Endothelial cell of umbilical vein (primary cell): ENCODE data around the gene SLC11A2. TPM values are rescaled to one million over a fixed set of nuclear protein-coding genes. Genes with fewer than 3 reads are reported as not detected.

Experiments
- BruUV-seq: library from RNA; stranded (reverse); fragments of 400-500 nt; replicated peaks from 2 replicates; lab custom pipeline; 2021; lab: Mats Ljungman, UMichigan
- CTCF ChIA-PET: fragments of 300-600, 350-600 bp; sonication (Branson Sonifier 250); formaldehyde crosslinking; loops from one replicate; lab custom pipeline; 2021; ENCODE audit warnings: antibody characterized with exemption, inconsistent platforms; lab: Charles Lee
- POLR2A ChIA-PET: fragments of 300-600, 350-600 bp; sonication (Branson Sonifier 250); formaldehyde crosslinking; loops from one replicate; lab custom pipeline; 2021; ENCODE audit warnings: antibody characterized with exemption, inconsistent platforms; lab: Charles Lee
- DNase-seq: peaks from one replicate; pipeline ENCODE4 v3.0.0-alpha.2; 2011; ENCODE audit warnings: low read depth, low spot score
- FAIRE-seq: peaks from 2 replicates; lab custom pipeline; 2011; peaks lifted over from hg19 to GRCh38; lab: Jason Lieb, UNC
- H2AFZ ChIP-seq: 2 replicates; pipeline ENCODE4 v1.6.0; 2012; ENCODE audit warnings: low read depth, low read length, control low read depth, inconsistent platforms
- H3K27ac ChIP-seq: 2 replicates; pipeline ENCODE4 v1.5.1; 2011; ENCODE audit warnings: low read depth, mild to moderate bottlenecking, control low read depth, low read length, moderate library complexity; ENCODE audit not compliant: insufficient read depth
- H3K27me3 ChIP-seq, 2 experiments: 2 replicates each; pipeline versions ENCODE4 v1.6.0 to v1.6.1; 2011; ENCODE audit warnings: low read length in 2 of 2, mixed read lengths in 1 of 2; ENCODE audit not compliant: control insufficient read depth in 2 of 2, insufficient read depth in 2 of 2
- H3K36me3 ChIP-seq, 2 experiments: 2 replicates in 1 of 2; 3 replicates in 1 of 2; pipeline ENCODE4 v1.5.1; 2011; ENCODE audit warnings: low read length in 2 of 2, mild to moderate bottlenecking in 1 of 2, moderate library complexity in 1 of 2; ENCODE audit not compliant: control insufficient read depth in 2 of 2, insufficient read depth in 2 of 2; ENCODE audit errors: extremely low read depth in 1 of 2
- H3K4me1 ChIP-seq: 3 replicates; pipeline ENCODE4 v1.5.1; 2011; ENCODE audit warnings: mild to moderate bottlenecking, low read length; ENCODE audit not compliant: control insufficient read depth, insufficient read depth; ENCODE audit errors: extremely low read depth
- H3K4me2 ChIP-seq: 2 replicates; pipeline ENCODE4 v1.6.1; 2011; ENCODE audit warnings: low read length, control low read depth, mixed read lengths; ENCODE audit not compliant: insufficient read depth
- H3K4me3 ChIP-seq, 3 experiments: fragments of 200-600 bp in 1 of 3; sonication (generic), shearing (Covaris generic) in 1 of 3; replicated peaks in 1 of 3; 2 replicates each; pipeline ENCODE4 v1.5.1; 2011 to 2016; ENCODE audit warnings: control low read depth in 3 of 3, low read length in 3 of 3, mild to moderate bottlenecking in 2 of 3, inconsistent platforms in 1 of 3, low read depth in 1 of 3, moderate library complexity in 1 of 3; ENCODE audit not compliant: insufficient read depth in 1 of 3
- H3K79me2 ChIP-seq: 2 replicates; pipeline ENCODE4 v1.6.0; 2012; ENCODE audit warnings: low read length, inconsistent platforms; ENCODE audit not compliant: control insufficient read depth, insufficient read depth
- H3K9ac ChIP-seq: replicated peaks from 2 replicates; pipeline ENCODE3; 2011; ENCODE audit warnings: low read length, control low read depth; ENCODE audit not compliant: insufficient read depth; ENCODE audit errors: extremely low read depth
- H3K9me1 ChIP-seq: replicated peaks from 3 replicates; pipeline ENCODE4 v1.6.0; 2011; ENCODE audit warnings: mild to moderate bottlenecking, low read length; ENCODE audit not compliant: control insufficient read depth, insufficient read depth; ENCODE audit errors: extremely low read depth
- H3K9me3 ChIP-seq: replicated peaks from 2 replicates; pipeline ENCODE4 v1.5.1; 2012; ENCODE audit warnings: low read length, inconsistent platforms; ENCODE audit not compliant: control insufficient read depth, insufficient read depth
- H4K20me1 ChIP-seq: replicated peaks from 2 replicates; pipeline ENCODE3; 2011; ENCODE audit warnings: mild to moderate bottlenecking, low read length; ENCODE audit not compliant: control insufficient read depth, insufficient read depth; ENCODE audit errors: extremely low read depth
- CTCF ChIP-seq, 2 donors: IDR thresholded peaks; 1 replicate in 1 of 2; 2 replicates in 1 of 2; pipeline ENCODE4 v1.5.1; 2011; ENCODE audit warnings: low read length in 2 of 2, mild to moderate bottlenecking in 2 of 2, moderate library complexity in 2 of 2, control low read depth in 1 of 2, inconsistent platforms in 1 of 2, low read depth in 1 of 2; ENCODE audit not compliant: insufficient read depth in 1 of 2; ENCODE audit errors: extremely low read depth in 1 of 2
- EZH2 ChIP-seq: IDR thresholded peaks from 2 replicates; pipeline ENCODE4 v1.6.1; 2012; ENCODE audit warnings: borderline replicate concordance, low read depth, mild to moderate bottlenecking, moderate library complexity, low read length, inconsistent platforms; ENCODE audit not compliant: severe bottlenecking
- FOS ChIP-seq: IDR thresholded peaks from 2 replicates; pipeline ENCODE4 v1.6.1; 2011; ENCODE audit warnings: mild to moderate bottlenecking, low read length, moderate library complexity, borderline replicate concordance; ENCODE audit not compliant: insufficient read depth
- GATA2 ChIP-seq: IDR thresholded peaks from 2 replicates; pipeline ENCODE4 v1.7.0; 2011; ENCODE audit warnings: low read depth, mild to moderate bottlenecking, moderate library complexity, mixed read lengths, low read length; ENCODE audit not compliant: insufficient read length, insufficient read depth
- JUN ChIP-seq: IDR thresholded peaks from 2 replicates; pipeline ENCODE4 v1.6.1; 2011; ENCODE audit warnings: borderline replicate concordance, low read depth; ENCODE audit not compliant: insufficient read length, insufficient read depth
- MAX ChIP-seq: IDR thresholded peaks from 2 replicates; pipeline ENCODE4 v1.6.1; 2011; ENCODE audit not compliant: insufficient read depth, insufficient read length
- MYC ChIP-seq: IDR thresholded peaks from one replicate; pipeline ENCODE4 v1.6.1; 2011; ENCODE audit warnings: mild to moderate bottlenecking, low read depth, low read length
- POLR2A ChIP-seq: IDR thresholded peaks from 2 replicates; pipeline ENCODE4 v1.6.1; 2012; ENCODE audit warnings: low read depth, mild to moderate bottlenecking, control low read depth, low read length
- POLR2AphosphoS5 ChIP-seq: IDR thresholded peaks from 2 replicates; pipeline ENCODE4 v1.6.1; 2012; ENCODE audit warnings: low read depth, mild to moderate bottlenecking, control low read depth, low read length, moderate library complexity; ENCODE audit not compliant: insufficient read depth
- dilution Hi-C: fragments of 300-500 bp; cut with MboI; formaldehyde crosslinking; loops from one replicate; pipeline ENCODE4 v1.15.0; 2019; ENCODE audit warnings: low sequenced_read_pairs; ENCODE audit not compliant: extremely low pct_ligation_motif_present
- intact Hi-C: fragments of 100-400 bp; cut with micrococcal nuclease; formaldehyde crosslinking; loops from one replicate; pipeline ENCODE4 v1.10.0; 2022
- polyA plus RNA-seq, 4 experiments: library from polyadenylated mRNA; depleted of rRNA in 3 of 4; stranded (reverse) in 3 of 4; unstranded in 1 of 4; fragments of >200 nt; gene quantifications; 2 replicates each; pipeline versions ENCODE4 v1.2.1 to v1.2.3, GENCODE V29; 2011 to 2012; ENCODE audit warnings: missing spikeins in 1 of 4
- total RNA-seq: library from RNA; stranded (reverse); gene quantifications from 2 replicates; pipeline ENCODE4 v1.2.3, GENCODE V29; 2021

SLC11A2 gene
- total and polyA plus RNA-seq, 2 donors (not counting 3 experiments of a cell fraction or from before 2014, with no cell fraction given), result 47.5 to 56.4 TPM

- Histone ChIP-seq H3K27ac (no peak overlapping the region), H3K4me2 (no peak overlapping the region), H3K79me2 (no peaks in the 10 kb centered on the region), H3K4me1 (no peaks in the 10 kb centered on the region), H3K36me3 (peaks cover 5 to 10% of the 10 kb centered on the region in 2 experiments), H3K9me3 (no peaks in the 10 kb centered on the region), H3K9me1 (no peaks in the 10 kb centered on the region), H3K4me3 (no peak overlapping the region), H4K20me1 (no peaks in the 10 kb centered on the region), H3K9ac (no peak overlapping the region), H3K27me3 (no peaks in the 10 kb centered on the region), H2AFZ (no peak overlapping the region)
- ChIA-PET CTCF (no interaction called here), POLR2A (no interaction called here)
- no TSS peak for BruUV-seq
- TF ChIP-seq GATA2, result no peak
- FAIRE-seq (no peak), DNase-seq (no peak)
- intact Hi-C loops (no loop called here), dilution Hi-C loops (no loop called here)
These were observed 25.9 kb downstream of the SLC11A2 start for GRCh38 chr12:51000245-51000644.

GRCh38 chr12:50999093-50999492 lies 27.1 kb downstream of the SLC11A2 start:
- Histone ChIP-seq H3K27ac (no peak overlapping the region), H3K36me3 (peaks cover 5 to 6% of the 10 kb centered on the region in 2 experiments), H2AFZ (no peak overlapping the region), H3K9ac (no peak overlapping the region), H4K20me1 (no peaks in the 10 kb centered on the region), H3K27me3 (no peaks in the 10 kb centered on the region), H3K9me1 (no peaks in the 10 kb centered on the region), H3K4me2 (no peak overlapping the region), H3K4me3 (no peak overlapping the region), H3K4me1 (no peaks in the 10 kb centered on the region), H3K79me2 (no peaks in the 10 kb centered on the region), H3K9me3 (no peaks in the 10 kb centered on the region)
- no peak for TF ChIP-seq MYC
- TF ChIP-seq GATA2, result no peak
- TF ChIP-seq JUN, result no peak
- TF ChIP-seq POLR2A, result no peak
- no peak for TF ChIP-seq FOS
- no peak for TF ChIP-seq MAX
- TF ChIP-seq CTCF (IDR thresholded peaks at IDR 0.05; ENCODE audit: extremely low read depth in 1 of 2, insufficient read depth in 1 of 2, low read depth in 1 of 2, low read length in 2 of 2), result no peak
- TF ChIP-seq POLR2AphosphoS5, result no peak
- no peak for TF ChIP-seq EZH2
- ChIA-PET CTCF (interaction anchor here (0.9 to 1.3 kb wide), 5 partner anchors 9 to 342 kb away, joined by 3 to 5 read pairs (median 3); no protein-coding TSS in a partner anchor), POLR2A (no interaction called here)
- no TSS peak for BruUV-seq
- FAIRE-seq (no peak), DNase-seq (no peak)
- intact Hi-C loops (no loop called here), dilution Hi-C loops (no loop called here)
